Cortex of kidney (tissue), 1 donor: ENCODE measurements around the gene RFX8.
"Not testable (repeated sequence)": the region's sequence is repeated elsewhere in the genome, so short reads cannot be mapped to it uniquely, and the experiment has no call there.

ENCODE experiments used
- DNase-seq: peaks from one replicate; lab custom pipeline; 2025; lab: John Stamatoyannopoulos, UW

RFX8 gene

DNA sequence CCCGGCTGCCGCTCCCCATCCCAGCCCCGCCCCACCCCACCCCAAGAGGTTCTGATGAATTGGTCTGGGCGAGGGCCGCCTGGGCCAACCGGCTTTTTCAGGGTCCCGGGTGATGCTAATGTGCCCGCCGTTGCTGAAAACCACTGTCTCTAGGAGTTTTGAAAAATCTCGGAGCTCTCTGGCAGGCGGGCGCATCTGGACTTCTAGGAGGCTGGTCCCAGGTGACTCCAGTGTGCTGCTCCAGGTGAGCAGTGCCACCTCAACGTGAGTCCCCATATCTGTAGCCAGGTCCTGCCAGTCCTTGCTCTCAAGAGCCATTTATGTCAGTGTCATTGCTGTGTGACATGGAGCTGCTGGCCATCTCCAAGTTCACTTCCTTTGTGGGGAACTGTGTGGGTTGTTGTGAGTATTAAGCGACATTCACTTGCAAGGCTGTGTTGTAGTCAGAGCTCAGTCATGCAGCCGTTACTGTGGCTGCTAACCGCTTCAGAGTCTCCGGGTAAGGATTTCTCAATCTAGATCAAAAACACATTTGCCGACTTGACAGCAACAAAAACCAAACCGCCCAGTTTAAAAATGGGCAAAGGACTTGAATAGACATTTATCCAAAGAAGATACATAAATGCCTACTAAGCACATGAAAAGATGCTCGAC lies at the start of gene RFX8:
RFX8 (minus strand) TSS at position 382 of the 654 bp plus-strand sequence. CDS start 8,264 bp downstream, outside the sequence.
- no peak for DNase-seq

DNA sequence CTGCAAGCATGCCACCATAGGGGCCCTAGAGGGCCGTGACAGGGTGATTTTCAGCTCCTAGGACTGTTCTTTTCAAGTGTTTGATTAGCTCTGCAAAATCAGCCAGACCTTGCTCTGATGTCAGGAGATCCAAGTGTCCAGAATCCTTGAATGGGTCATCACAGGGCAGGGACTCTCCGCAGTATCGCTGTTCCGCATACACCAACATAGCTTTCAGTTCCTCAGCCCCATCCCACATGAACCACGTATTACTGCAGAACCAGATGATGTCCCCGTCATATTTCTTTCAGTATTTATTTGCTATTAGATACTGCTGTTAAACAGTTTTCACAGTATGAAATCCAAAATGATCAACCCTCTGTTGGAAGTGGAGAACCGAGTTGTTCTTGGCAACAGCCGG lies 46.6 kb upstream of the RFX8 start:
- DNase-seq = no peak

DNA sequence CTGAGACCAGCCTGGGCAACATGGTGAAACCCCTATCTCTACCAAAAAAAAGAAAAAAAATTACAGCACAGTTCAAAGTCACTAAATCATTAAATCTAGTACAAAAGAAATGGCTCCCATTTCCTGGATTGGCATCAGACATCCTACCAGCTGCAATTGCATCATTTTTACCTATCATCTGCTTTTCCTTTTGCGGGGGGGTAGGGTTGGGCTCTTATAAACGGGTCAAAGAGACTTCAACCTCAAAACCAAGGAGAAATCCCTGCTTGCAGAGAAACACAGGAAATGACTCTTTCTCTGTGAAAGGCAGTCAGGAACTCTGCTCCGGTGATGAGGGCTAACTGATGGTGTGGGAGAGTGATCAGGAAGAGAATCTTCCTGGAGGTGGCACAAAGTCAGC lies 45.3 kb upstream of the RFX8 start:
- no peak for DNase-seq

DNA sequence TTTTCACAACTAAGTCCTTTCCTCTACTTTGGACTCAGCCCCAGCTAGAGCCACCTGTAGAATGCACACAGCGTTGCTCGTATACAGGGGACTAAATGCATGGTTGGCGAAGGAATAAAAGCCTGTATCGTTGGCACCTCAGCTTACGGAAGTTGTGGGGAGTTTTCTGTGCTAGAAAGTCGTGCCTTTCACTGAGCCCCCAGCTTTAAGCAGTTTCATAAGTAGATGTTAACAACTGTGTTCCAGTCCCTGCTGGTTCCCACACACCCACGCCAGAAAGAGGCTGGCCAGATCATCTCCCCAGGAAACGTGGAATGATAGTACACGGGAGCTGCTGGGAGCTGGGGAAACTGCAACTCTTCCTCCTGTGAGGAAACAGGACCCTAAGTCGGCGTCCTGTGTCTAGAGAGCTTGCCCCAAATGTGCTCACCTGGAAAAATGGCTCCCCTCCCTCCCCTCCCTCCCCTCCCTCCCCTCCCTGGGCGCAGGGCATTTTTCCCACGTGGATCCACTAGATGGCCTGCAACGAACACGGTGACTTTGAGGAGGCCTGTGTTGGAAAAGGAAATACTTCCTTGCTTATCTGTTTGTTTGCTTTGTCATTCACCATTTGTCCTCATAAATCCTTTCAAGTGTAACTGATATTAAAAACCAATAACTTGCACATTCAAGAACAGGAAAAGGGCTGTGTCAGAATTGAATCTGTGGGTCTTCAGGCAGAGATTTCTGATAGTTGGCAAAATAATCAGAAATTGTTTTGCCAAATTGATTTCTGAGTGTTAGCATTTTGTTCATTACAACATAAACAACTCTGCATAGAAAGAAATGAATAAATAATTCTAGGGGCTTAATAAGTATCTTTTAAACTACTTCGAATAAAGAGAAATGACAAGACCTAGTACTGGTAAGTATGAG lies 43.9 kb upstream of the RFX8 start:
- DNase-seq = no peak

DNA sequence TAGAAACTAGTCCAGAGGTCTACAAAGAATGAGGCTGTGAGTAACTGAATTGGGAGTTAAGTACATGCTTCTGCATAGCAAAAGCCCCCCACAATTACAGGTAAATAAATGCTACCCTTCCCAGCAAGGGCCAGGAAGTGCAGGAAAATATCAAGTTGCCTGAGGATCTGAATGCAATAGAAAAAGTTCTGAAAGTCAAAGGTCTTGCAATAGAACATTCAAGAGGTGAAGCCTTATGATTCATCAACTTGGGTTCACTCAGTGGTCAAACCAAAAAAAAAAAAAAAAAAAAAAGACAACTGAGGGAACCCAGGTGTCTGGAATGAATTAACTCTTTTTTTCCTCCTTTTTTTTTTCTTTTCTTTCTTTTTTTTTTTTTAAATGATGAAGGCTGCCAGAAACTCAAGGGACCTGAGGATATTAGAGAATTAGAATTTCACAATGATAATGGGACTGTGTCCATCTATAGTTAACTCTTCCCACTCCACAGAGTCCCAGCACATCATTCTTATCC lies 42.9 kb upstream of the RFX8 start:
- DNase-seq = no peak

DNA sequence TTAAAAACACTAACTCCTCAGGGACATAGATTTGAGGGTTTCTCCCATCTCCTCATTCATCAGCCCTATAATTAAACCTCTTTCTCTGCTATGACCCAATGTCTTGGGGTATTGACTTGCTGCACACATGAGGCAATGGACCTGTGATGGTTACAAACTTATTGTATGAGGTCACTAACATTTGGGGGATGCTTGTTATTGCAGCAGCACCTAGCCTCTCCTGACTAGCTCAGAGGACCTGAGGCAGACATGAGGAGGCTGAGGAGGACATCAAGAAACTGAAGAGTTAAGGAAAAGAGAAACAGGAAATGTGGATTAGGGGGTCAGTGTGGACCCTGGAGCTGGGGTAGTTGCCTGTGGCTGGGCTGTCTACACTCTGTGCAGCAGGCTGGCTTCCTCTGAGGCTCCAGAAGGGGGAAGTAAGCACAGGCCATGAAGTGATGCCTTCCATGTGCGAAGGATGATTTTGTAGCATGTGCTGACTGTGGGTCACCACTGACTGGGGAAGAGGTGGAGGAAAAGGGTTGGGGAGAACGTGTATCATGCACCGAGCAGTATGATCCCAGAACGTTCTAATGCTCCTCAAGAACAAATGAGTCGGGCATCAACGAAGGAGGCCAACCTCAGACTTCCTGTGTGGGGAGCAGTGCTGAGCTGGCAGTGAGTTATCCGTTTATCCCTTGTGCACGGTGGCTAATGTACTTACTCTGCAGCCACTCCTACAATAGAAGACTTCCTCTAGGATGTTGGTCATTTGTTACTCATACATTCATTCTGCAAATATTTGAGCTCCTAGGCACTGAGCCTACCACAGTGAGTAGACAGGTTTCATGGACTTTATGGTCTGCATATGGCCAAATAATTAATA lies 42.1 kb upstream of the RFX8 start:
- no peak for DNase-seq

DNA sequence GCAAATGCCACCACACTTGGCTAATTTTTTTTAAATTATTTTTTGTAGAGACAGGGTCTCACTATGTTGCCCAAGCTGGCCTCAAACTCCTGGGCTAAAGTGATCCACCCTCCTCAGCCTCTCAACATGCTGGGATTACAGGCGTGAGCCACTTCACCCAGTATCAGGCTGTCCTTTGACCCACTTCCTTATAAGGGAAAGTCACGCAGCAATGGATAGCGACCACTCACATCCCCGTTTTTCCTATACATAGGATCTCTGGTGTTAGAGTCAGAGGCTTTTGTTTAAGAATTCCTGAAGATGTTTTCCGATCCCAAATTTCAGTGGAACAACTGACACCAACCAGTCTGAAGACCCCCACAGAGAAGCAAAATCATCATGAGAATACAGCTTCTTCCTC lies 41.4 kb upstream of the RFX8 start:
- no peak for DNase-seq

DNA sequence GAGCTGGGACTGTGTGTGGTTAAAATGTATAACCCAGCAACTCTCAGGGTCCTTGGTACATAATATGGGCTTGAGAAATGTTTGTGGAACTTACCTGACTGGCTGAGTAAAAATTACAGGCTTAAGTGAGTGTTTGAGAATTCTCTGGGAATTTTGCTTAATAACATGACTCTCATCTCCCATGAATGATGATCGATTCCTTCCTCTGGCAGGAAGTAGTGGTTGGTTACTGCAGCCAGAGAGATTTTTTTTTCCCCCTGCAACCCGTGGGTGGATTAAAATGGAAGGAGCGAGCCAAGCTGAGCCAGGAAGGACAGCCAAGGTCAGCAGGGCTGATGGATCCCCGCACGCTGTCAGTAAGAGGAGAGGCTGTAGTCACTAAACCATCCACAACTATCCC lies 40.6 kb upstream of the RFX8 start:
- no peak for DNase-seq

DNA sequence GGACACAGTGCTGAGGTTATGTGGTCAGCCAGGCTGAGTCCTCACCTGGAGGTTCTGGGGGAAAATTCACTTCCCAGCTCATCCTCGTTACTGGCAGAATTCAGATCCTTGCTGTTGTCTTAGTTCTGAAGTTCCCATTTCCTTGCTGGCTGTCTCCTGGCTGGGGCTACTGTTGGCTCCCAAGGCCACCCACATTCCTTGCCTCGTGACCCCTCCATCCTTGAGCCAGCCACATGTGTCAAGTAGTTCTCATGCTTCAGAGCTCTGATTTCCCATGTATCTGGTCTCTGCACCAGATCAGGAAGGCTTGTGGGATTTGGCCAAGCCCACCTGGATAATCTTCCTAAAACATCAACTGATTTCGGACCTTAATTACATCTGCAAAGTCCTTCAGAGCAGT lies 38.1 kb upstream of the RFX8 start:
- DNase-seq = no peak

DNA sequence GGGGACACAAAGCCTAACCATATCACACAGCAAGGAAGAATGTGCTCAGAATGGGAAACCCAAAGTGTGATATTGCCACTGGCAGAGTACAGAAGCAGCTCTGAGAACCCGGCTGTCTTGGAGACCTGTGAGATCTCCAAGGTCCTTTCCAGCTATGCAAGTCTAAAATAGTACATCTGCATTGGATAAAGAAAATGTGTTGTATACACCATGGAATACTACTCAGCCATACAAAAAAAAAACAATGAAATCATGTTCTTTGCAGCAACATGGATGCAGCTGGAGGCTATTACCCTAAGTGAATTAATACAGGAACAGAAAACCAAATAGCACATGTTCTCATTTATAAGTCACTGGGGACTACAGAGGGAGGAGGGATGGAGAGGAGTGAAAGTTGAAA lies 36.5 kb upstream of the RFX8 start:
- DNase-seq = no peak

DNA sequence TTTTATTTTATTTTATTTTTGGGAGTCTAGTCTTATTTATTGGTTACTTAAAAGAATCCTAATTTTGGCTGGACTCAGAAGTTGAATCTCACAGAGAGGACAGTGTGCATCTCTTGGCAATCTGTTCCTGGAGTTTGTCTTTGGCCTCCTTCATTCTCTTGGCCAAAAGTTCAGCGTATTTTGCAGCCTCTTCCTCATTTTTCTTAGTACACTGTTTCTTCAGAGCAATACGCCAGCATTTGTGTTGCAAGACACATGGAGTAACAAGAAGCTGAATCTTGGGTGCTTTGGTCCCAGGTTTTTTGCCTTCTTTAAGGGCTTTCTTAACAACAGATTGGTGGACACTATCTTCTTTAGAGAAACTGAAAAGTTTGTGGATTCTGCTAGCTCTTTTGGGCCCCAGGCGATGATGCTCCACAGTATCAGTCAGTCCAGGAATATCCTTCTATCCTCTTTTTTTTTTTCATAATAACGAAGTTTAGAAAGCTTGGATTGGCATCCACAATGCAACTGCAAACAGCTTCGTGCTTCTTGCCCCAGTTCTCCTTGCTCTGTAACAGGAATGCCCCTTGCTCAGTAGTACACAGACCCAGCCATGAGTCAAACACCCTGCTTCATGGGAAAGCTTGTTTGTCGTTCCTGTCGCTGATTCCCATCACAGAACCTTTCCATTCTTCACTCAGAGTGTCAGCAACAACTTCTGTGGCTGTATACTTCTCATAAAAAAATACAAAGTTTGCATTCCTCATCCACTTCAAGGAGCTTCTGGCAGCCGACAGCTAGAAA lies 34.8 kb upstream of the RFX8 start:
- DNase-seq = no peak

DNA sequence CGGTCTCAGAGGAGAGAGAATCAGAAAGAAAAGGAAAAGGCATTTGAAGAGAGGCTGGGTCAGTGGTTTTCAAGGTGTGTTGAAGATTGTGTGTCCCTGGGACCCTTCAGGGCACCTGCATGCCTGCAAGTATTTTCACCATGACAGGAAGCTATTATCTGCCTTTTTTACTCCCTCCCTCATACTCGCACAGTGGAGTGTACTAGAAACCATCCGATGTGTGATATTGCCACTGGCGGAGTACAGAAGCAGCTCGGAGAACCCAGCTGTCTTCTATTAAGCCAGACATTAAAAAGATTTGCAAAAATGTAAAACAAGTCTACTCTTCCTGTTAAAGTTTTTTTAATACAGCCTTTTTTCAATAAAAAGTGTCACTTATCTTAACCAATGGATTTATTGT lies 33.7 kb upstream of the RFX8 start:
- DNase-seq = no peak

DNA sequence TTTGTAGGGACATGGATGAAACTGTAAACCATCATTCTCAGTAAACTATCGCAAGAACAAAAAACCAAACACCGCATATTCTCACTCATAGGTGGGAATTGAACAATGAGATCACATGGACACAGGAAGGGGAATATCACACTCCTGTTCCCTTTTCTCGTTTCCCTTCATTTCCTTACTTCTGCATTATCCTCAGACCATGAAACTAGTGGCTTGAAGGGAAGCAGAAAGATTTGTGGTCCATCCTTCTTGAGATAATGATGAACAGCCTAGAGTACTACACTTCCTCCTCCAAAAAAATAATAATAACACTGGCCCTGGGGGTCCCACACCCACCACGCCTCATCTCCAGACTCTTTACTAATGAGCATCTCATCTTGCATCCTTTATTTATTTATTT lies 30.4 kb upstream of the RFX8 start:
- DNase-seq = not testable (repeated sequence)

DNA sequence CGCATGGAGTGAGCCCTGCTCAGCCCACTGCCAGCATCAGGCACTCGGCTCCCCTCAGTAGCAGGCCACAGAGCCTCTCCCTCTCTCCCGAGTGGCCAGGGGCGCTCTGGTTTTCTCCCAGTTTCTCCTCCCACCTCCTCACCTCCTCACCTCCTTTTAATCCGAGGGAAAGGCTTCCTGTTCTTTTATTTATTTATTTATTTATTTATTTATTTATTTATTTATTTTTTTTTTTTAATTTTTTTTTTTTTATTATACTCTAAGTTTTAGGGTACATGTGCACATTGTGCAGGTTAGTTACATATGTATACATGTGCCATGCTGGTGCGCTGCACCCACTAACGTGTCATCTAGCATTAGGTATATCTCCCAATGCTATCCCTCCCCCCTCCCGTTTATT lies 29.8 kb upstream of the RFX8 start:
- DNase-seq = not testable (repeated sequence)

DNA sequence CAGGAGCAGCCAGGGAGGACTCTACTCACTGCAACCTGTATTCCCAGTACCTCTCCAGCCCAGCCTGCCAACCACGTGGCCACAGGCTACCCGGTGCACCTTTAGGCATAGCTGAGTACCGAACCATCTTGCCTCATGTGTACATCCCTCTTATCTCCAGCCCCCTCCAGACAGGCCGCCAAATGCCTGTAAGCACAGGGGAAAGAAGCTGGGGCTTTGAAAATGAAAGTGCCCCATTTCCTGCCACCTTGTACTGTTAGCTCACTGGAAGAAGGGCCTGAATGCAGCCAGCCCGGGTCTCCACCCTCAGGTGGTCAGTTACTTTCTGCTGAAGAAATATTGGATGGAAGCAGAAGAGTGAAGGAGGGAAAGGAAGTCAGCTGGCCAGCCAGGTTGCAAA lies 27.2 kb upstream of the RFX8 start:
- DNase-seq = no peak

DNA sequence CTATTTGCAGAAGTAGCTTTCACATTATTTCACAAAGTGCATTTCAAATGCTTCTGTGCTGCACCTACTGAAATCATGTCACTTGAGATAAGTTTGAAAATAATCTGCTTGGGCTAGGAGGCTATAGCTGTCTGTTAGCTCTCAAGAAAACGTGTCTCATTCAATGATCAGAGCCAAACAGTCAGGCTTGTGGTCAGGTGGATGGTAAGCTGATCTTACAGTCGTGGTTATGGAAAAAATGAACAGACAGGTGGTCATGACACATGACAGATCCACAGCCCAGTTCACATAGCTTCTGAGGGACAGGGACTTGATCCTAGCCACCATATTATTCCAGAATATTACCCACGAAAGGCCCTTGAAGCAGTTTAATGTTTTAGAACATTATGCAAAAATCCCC lies 26.5 kb upstream of the RFX8 start:
- DNase-seq = no peak

DNA sequence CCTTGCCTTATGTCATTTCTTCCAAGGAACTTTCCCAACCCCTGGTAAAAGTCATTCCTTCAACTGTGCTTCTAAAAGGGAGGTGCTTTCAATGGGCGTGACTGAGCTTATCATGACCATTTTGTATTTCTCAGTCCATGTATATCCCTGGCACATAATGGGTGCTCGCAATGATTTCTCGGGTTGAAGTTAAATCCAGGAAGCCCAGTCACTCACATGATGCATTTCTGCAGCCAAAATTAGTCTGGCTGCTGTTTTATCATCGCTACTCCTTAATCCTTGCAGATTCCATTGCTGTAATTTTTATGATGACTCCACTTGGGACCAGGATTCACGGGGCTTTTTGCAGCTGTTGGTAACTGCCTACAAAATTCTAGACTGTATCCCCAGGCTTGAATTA lies 25.9 kb upstream of the RFX8 start:
- DNase-seq = no peak

DNA sequence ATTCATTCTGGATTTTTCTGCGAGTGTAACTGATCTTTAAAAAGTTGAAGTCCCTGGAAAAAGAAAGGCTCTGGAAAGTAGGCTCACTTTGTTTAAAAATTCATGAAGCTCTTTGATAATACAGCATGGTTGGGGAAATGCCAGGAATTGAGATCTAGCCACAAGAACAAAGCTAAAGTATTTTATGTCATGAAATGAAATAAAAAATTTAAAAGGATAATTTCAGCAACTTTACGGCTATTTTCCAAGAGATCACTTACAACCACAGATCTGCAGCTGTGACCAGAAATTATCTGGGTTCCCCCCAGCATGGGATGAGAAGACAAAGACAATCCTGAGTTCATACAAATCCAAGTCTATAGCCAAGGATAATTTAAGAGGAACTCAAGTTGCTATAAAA lies 25.3 kb upstream of the RFX8 start:
- no peak for DNase-seq

DNA sequence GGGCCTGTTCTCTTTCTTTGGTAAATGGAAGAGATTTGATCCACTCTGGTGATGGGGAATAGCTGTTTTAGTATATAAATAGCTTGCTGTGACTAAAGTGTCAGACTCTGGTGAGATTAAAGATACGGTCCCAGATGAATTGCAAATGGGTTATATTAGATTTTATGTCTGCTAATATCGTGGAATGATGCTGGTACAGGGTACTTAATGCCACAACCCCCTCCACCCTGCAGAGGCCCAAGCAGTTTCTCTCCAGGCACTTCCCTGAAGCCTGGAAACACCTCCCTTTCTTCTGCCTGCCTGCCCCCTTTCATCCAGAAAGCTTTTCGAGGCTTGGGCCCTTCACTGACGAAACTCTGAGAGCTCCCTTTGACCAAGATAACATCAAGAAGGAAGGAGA lies 21.4 kb upstream of the RFX8 start:
- DNase-seq = no peak

DNA sequence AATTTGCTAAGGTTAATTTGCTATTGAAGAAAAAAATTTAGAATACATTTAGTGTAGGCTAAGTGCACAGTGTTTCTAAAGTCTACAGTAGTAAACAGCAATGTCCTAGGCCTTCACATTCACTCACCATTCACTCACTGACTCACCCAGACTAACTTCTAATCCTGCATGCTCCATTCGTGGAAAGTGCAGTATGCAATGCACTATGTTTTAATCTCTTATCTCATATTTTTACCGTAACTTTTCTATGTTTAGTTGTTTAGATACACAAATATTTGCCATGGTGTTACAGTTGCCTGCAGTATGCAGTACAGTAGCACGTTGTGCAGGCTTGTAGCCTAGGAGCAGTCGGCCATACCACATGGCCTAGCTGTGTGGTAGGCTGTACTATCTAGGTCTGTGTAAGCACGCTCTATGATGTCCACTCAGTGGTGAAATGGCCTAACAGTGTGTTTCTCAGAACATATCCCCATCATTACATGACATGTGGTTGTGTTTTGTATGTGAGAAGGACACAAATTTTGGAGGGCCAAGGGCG lies 18.1 kb upstream of the RFX8 start:
- DNase-seq = no peak

DNA sequence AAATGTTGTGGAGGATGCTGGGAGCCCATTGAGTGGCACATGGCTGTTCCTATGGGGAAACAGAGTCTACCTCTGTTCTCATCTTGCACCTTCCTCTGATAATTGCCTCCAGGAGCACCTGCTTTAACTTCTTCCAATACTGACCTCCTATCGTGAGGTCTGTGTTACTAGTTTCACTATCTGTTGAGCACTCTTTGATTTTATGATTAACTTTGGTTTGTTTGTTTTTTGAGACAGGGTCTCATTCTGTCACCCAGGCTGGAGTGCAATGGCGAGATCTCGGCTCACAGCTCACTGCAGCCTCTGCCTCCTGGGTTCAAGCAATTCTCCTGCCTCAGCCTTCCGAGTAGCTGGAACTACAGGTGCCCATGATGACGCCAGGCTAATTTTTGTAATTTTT lies 12.1 kb upstream of the RFX8 start:
- no peak for DNase-seq
